Esophagus muscularis mucosa (tissue), 4 donors: ENCODE measurements around the gene RUNDC1. TPM values are rescaled to one million over a fixed set of nuclear protein-coding genes. Genes with fewer than 3 reads are reported as not detected.
A peak's percentile ranks its signal among the peaks of the same experiment; 100 is the strongest.

Source experiments
- DNase-seq: peaks from one replicate; pipeline ENCODE4 v3.0.0-alpha.2; 2017; ENCODE audit errors: extremely low spot score
- H3K27ac ChIP-seq, 4 donors: fragments of 200-600 bp; sonication (generic); replicated peaks in 1 of 4; 1 replicate in 3 of 4; 2 replicates in 1 of 4; pipeline ENCODE4 v1.5.1; 2016 to 2019; ENCODE audit warnings: mild to moderate bottlenecking in 1 of 4
- H3K27me3 ChIP-seq, 4 donors: fragments of 200-600 bp; sonication (generic); one replicate each; pipeline versions ENCODE4 v1.5.1 to v1.6.0; 2016 to 2019
- H3K36me3 ChIP-seq, 4 donors: fragments of 200-600 bp; sonication (generic); one replicate each; pipeline ENCODE4 v1.5.1; 2016 to 2019
- H3K4me1 ChIP-seq, 4 donors: fragments of 200-600 bp; sonication (generic); one replicate each; pipeline ENCODE4 v1.5.1; 2016 to 2019
- H3K4me3 ChIP-seq, 4 donors: fragments of 200-600 bp; sonication (generic); 1 replicate in 2 of 4; 2 replicates in 2 of 4; pipeline ENCODE4 v1.5.1; 2016 to 2019; ENCODE audit warnings: mild to moderate bottlenecking in 4 of 4, moderate library complexity in 1 of 4
- H3K9me3 ChIP-seq, 4 donors: fragments of 200-600 bp; sonication (generic); 1 replicate in 3 of 4; 2 replicates in 1 of 4; pipeline ENCODE4 v1.5.1; 2016 to 2019
- CTCF ChIP-seq, 3 experiments: fragments of 200-600 bp in 2 of 3; fragments of 450-650 bp in 1 of 3; sonication (generic) in 2 of 3; IDR thresholded peaks; one replicate each; pipeline ENCODE4 v1.5.1; 2017 to 2019; ENCODE audit warnings: antibody characterized with exemption in 3 of 3, mild to moderate bottlenecking in 2 of 3, moderate library complexity in 1 of 3
- EP300 ChIP-seq: sonication (generic); formaldehyde crosslinking; IDR thresholded peaks from one replicate; pipeline ENCODE4 v1.6.1; 2017; ENCODE audit warnings: antibody characterized with exemption
- POLR2A ChIP-seq: fragments of 450-650 bp; IDR thresholded peaks from one replicate; pipeline ENCODE4 v1.6.1; 2017; ENCODE audit warnings: antibody characterized with exemption, moderate library complexity, mild to moderate bottlenecking, low read depth
- POLR2AphosphoS5 ChIP-seq, 2 donors: sonication (generic); formaldehyde crosslinking; IDR thresholded peaks; one replicate each; pipeline ENCODE4 v1.6.1; 2017; ENCODE audit warnings: antibody characterized with exemption in 2 of 2
- WGBS: methylation state at CpG from one replicate; pipeline ENCODE4 v1.1.5; 2018; 5-methylcytosine and 5-hydroxymethylcytosine counted together
- intact Hi-C: fragments of 100-400 bp; cut with DNase I; formaldehyde crosslinking; loops from one replicate; pipeline ENCODE4 v1.15.1; 2023
- total RNA-seq, 4 donors: library from RNA; depleted of rRNA; stranded (reverse); fragments of >200 nt; gene quantifications; one replicate each; pipeline versions ENCODE4 v1.1.0 to v1.2.1, GENCODE V29; 2016

The RUNDC1 gene
- total RNA-seq, 4 donors from 2014 or later = 13.3 to 19.1 (median 16.5) TPM

GRCh38 chr17:43015579-43015978 is 35.2 kb downstream of the RUNDC1 start:
- TF ChIP-seq POLR2A (no peak), POLR2AphosphoS5 (IDR thresholded peaks at IDR 0.05) (peak; percentile 57 to 67), CTCF (IDR thresholded peaks at IDR 0.05) (no peak), EP300 (no peak)
- DNase-seq = no peak
- peaks cover 12 to 69% (median 60%) of the 10 kb centered on the region in 4 donors for H3K36me3 ChIP-seq
- no peak overlapping the region for H3K4me3 ChIP-seq
- H3K4me1 ChIP-seq = peaks cover 78 to 90% (median 86%) of the 10 kb centered on the region in 4 donors
- H3K9me3 ChIP-seq = no peaks in the 10 kb centered on the region
- H3K27ac ChIP-seq = peak overlapping the region; percentile 58 to 75 (median 66)
- intact Hi-C loops = no loop called here
- 56% methylated on average over 9 of the region's 9 CpGs for WGBS
- no peaks in the 10 kb centered on the region for H3K27me3 ChIP-seq

GRCh38 chr17:43016216-43016615 is 35.9 kb downstream of the RUNDC1 start:
- Histone ChIP-seq H3K36me3 (peaks cover 12 to 69% (median 60%) of the 10 kb centered on the region in 4 donors), H3K4me1 (peaks cover 81 to 92% (median 86%) of the 10 kb centered on the region in 4 donors), H3K27ac (peak overlapping the region; percentile 58 to 75 (median 66)), H3K27me3 (no peaks in the 10 kb centered on the region), H3K9me3 (no peaks in the 10 kb centered on the region), H3K4me3 (no peak overlapping the region)
- TF ChIP-seq POLR2A = no peak
- no peak for TF ChIP-seq POLR2AphosphoS5 (IDR thresholded peaks at IDR 0.05)
- no peak for TF ChIP-seq EP300
- no peak for TF ChIP-seq CTCF (IDR thresholded peaks at IDR 0.05)
- DNase-seq = no peak
- WGBS = 91% methylated on average over 6 of the region's 7 CpGs
- intact Hi-C loops = no loop called here

- 65% methylated on average over 19 of the region's 19 CpGs for WGBS
- intact Hi-C loops = no loop called here
- Histone ChIP-seq H3K9me3 (no peaks in the 10 kb centered on the region), H3K27me3 (no peaks in the 10 kb centered on the region), H3K27ac (peak overlapping the region; percentile 47 to 93 (median 86)), H3K36me3 (peaks cover 12 to 53% (median 50%) of the 10 kb centered on the region in 4 donors), H3K4me1 (peaks cover 69 to 81% (median 78%) of the 10 kb centered on the region in 4 donors), H3K4me3 (no peak overlapping the region)
- no peak for DNase-seq
- TF ChIP-seq EP300 (no peak), CTCF (IDR thresholded peaks at IDR 0.05) (no peak)
These were observed 37.9 kb downstream of the RUNDC1 start for GRCh38 chr17:43018008-43018853.

GRCh38 chr17:43018932-43019331 is 38.6 kb downstream of the RUNDC1 start:
- Histone ChIP-seq H3K4me1 (peaks cover 62 to 74% (median 72%) of the 10 kb centered on the region in 4 donors), H3K36me3 (peaks cover 12 to 46% (median 43%) of the 10 kb centered on the region in 4 donors), H3K27ac (peak overlapping the region; percentile 47 to 93 (median 86)), H3K4me3 (peak overlapping the region in 1 of 4 donors; percentile 96), H3K27me3 (no peaks in the 10 kb centered on the region), H3K9me3 (no peaks in the 10 kb centered on the region)
- WGBS = 48% methylated on average over 4 of the region's 4 CpGs
- TF ChIP-seq CTCF (IDR thresholded peaks at IDR 0.05) (no peak), POLR2A (no peak), EP300 (no peak), POLR2AphosphoS5 (IDR thresholded peaks at IDR 0.05) (no peak)
- intact Hi-C loops = no loop called here
- no peak for DNase-seq
